ENCODE measurements around the gene HNRNPR. TPM values are rescaled to one million over a fixed set of nuclear protein-coding genes. Genes with fewer than 3 reads are reported as not detected.

The HNRNPR gene
- total RNA-seq, 1 experiment from 2014 or later, result 141 TPM

GRCh38 chr1:23392125-23392855 is 48.2 kb upstream of the HNRNPR start:
- ATAC-seq, result no peak
- Histone ChIP-seq H3F3A (ENCODE audit: low read length, unreplicated experiment) (no peaks in the 10 kb centered on the region), H3K79me2 (ENCODE audit: low read length) (no peaks in the 10 kb centered on the region), H3K9me3 (ENCODE audit: low read length) (no peaks in the 10 kb centered on the region), H3K9ac (ENCODE audit: low read length) (no peak overlapping the region), H4K20me1 (ENCODE audit: low read length) (no peaks in the 10 kb centered on the region), H3K4me3 (ENCODE audit: low read length) (no peak overlapping the region), H3K27ac (ENCODE audit: low read length) (no peak overlapping the region), H3K36me3 (ENCODE audit: low read depth, low read length) (no peaks in the 10 kb centered on the region), H3K4me2 (ENCODE audit: low read length) (no peak overlapping the region), H2AFZ (ENCODE audit: low read length) (no peak overlapping the region), H3K27me3 (ENCODE audit: low read length) (no peaks in the 10 kb centered on the region), H3K4me1 (ENCODE audit: insufficient read depth, low read length) (no peaks in the 10 kb centered on the region), H3K9me2 (replicated peaks; ENCODE audit: low read length) (no peaks in the 10 kb centered on the region)
- intact Hi-C loops (cut with micrococcal nuclease), result no loop called here
- no peak for DNase-seq
- CTCF ChIA-PET, result no interaction called here
- POLR2A ChIA-PET (ENCODE audit: unreplicated experiment), result no interaction called here
- BruUV-seq (replicated peaks), result no TSS peak
- TF ChIP-seq EZH2 (IDR thresholded peaks at IDR 0.05; ENCODE audit: low read length, unreplicated experiment) (no peak), EZH2phosphoT487 (IDR thresholded peaks at IDR 0.05; ENCODE audit: borderline replicate concordance, low read length) (no peak)
- TF ChIP-seq, protein P1, sequence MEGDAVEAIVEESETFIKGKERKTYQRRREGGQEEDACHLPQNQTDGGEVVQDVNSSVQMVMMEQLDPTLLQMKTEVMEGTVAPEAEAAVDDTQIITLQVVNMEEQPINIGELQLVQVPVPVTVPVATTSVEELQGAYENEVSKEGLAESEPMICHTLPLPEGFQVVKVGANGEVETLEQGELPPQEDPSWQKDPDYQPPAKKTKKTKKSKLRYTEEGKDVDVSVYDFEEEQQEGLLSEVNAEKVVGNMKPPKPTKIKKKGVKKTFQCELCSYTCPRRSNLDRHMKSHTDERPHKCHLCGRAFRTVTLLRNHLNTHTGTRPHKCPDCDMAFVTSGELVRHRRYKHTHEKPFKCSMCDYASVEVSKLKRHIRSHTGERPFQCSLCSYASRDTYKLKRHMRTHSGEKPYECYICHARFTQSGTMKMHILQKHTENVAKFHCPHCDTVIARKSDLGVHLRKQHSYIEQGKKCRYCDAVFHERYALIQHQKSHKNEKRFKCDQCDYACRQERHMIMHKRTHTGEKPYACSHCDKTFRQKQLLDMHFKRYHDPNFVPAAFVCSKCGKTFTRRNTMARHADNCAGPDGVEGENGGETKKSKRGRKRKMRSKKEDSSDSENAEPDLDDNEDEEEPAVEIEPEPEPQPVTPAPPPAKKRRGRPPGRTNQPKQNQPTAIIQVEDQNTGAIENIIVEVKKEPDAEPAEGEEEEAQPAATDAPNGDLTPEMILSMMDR (conservative IDR thresholded peaks at IDR 0.05; ENCODE audit: low read depth, low read length), result no peak

DNA sequence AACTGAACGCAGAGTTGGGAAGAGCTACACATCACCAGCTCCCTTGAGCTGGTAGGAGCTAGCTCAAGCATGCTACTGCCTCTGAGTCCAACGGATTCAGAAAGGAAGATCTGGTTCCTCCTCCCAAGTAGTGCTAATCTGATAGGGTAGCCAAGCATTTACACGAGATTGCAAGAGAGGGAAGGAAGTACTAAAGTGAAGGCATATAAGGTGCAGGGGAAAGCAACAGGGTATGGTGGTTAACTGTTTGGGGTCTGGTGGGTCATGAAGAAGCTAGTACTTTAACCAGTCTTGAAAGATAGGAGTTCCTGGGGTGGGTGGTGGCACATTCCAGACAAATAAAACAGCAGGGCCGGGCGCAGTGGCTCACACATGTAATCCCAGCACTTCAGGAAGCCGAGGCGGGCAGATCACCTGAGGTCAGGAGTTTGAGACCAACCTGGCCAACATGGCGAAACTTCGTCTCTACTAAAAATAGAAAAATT is 45.8 kb upstream of the HNRNPR start:
- no peak overlapping the region for H3K4me2 ChIP-seq (ENCODE audit: low read length)
- TF ChIP-seq, protein P1 (conservative IDR thresholded peaks at IDR 0.05; ENCODE audit: low read depth, low read length), result no peak
- TF ChIP-seq EZH2 (IDR thresholded peaks at IDR 0.05; ENCODE audit: low read length, unreplicated experiment), result no peak
- no peaks in the 10 kb centered on the region for H3K9me3 ChIP-seq (ENCODE audit: low read length)
- no peaks in the 10 kb centered on the region for H3K9me2 ChIP-seq (replicated peaks; ENCODE audit: low read length)
- ChIA-PET CTCF (no interaction called here), POLR2A (ENCODE audit: unreplicated experiment) (no interaction called here)
- no peak overlapping the region for H3K27ac ChIP-seq (ENCODE audit: low read length)
- H3K27me3 ChIP-seq (ENCODE audit: low read length), result no peaks in the 10 kb centered on the region
- H2AFZ ChIP-seq (ENCODE audit: low read length), result no peak overlapping the region
- H3K4me3 ChIP-seq (ENCODE audit: low read length), result no peak overlapping the region
- no peaks in the 10 kb centered on the region for H3K36me3 ChIP-seq (ENCODE audit: low read depth, low read length)
- ATAC-seq (no peak), DNase-seq (no peak)
- H3K9ac ChIP-seq (ENCODE audit: low read length), result no peak overlapping the region
- peaks cover 6% of the 10 kb centered on the region; the same call in 1 of the 2 replicates for H3K4me1 ChIP-seq (ENCODE audit: insufficient read depth, low read length)
- no peaks in the 10 kb centered on the region for H3F3A ChIP-seq (ENCODE audit: low read length, unreplicated experiment)
- H4K20me1 ChIP-seq (ENCODE audit: low read length), result no peaks in the 10 kb centered on the region
- no peaks in the 10 kb centered on the region for H3K79me2 ChIP-seq (ENCODE audit: low read length)
- intact Hi-C loops (cut with micrococcal nuclease), result no loop called here
- no TSS peak for BruUV-seq (replicated peaks)

DNA sequence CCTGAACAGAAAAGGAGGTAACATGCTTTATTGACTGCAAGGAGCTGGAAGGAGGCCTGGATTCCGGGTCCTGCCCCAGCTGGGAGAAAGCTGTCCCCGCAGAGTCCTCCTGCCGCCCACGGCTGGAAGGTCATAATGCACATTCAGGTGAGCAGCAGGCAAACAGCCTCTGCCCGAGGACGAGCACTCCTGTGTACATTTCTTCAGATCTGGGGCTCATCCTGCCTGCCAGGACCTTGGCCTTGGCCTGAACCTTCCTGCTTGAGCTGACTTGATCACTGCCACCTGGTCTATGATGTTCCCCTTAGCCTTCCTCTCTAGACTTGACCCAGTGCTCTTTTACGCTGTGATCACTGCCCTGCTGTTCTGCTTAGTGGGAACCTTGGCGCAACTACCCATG is 43.4 kb upstream of the HNRNPR start:
- H3K79me2 ChIP-seq (ENCODE audit: low read length), result no peaks in the 10 kb centered on the region
- H2AFZ ChIP-seq (ENCODE audit: low read length), result no peak overlapping the region
- no peak overlapping the region for H3K9ac ChIP-seq (ENCODE audit: low read length)
- no peak overlapping the region for H3K4me3 ChIP-seq (ENCODE audit: low read length)
- no TSS peak for BruUV-seq (replicated peaks)
- TF ChIP-seq EZH2phosphoT487 (IDR thresholded peaks at IDR 0.05; ENCODE audit: borderline replicate concordance, low read length), result no peak
- TF ChIP-seq, protein P1 (conservative IDR thresholded peaks at IDR 0.05; ENCODE audit: low read depth, low read length), result no peak
- TF ChIP-seq EZH2 (IDR thresholded peaks at IDR 0.05; ENCODE audit: low read length, unreplicated experiment), result no peak
- no peaks in the 10 kb centered on the region for H4K20me1 ChIP-seq (ENCODE audit: low read length)
- H3F3A ChIP-seq (ENCODE audit: low read length, unreplicated experiment), result no peaks in the 10 kb centered on the region
- H3K27ac ChIP-seq (ENCODE audit: low read length), result no peak overlapping the region
- H3K27me3 ChIP-seq (ENCODE audit: low read length), result no peaks in the 10 kb centered on the region
- intact Hi-C loops (cut with micrococcal nuclease), result no loop called here
- DNase-seq, result no peak
- POLR2A ChIA-PET (ENCODE audit: unreplicated experiment), result interaction anchor here (0.6 kb wide), 1 partner anchor 65 kb away, joined by 5 read pairs; no protein-coding TSS in a partner anchor
- no peaks in the 10 kb centered on the region for H3K36me3 ChIP-seq (ENCODE audit: low read depth, low read length)
- H3K9me3 ChIP-seq (ENCODE audit: low read length), result no peaks in the 10 kb centered on the region
- H3K4me2 ChIP-seq (ENCODE audit: low read length), result no peak overlapping the region
- no peaks in the 10 kb centered on the region for H3K9me2 ChIP-seq (replicated peaks; ENCODE audit: low read length)
- peaks cover 20% of the 10 kb centered on the region for H3K4me1 ChIP-seq (ENCODE audit: insufficient read depth, low read length)
- no peak for ATAC-seq
- CTCF ChIA-PET, result interaction anchor here (0.6 kb wide), 2 partner anchors 141 to 424 kb away, joined by 3 read pairs; no protein-coding TSS in a partner anchor

Data from PC-3 (cell line).